ENCODE measurements around the gene RAD23B.

The RAD23B gene

DNA sequence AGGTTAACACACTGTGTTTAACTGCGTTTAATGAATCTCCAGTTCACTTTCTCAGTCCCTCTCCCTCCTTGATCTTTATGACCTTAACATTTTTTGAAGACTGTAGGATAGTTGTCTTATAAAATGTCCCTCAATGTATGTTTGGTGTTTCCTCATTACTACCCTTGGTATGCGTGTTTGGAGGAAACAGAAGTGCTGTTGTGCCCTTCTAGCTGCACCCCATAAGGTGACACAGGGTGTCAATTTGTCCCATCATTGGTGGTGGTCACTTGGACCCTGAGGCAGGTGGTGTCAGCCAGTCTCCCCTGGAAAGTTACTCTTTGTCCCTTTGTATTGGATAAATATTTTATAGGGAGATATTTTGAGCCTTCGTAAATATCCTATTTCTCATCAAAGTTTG is 52.3 kb downstream of the RAD23B start:
- DNase-seq (ENCODE audit: low read depth in 3 of 3), result no peak

DNA sequence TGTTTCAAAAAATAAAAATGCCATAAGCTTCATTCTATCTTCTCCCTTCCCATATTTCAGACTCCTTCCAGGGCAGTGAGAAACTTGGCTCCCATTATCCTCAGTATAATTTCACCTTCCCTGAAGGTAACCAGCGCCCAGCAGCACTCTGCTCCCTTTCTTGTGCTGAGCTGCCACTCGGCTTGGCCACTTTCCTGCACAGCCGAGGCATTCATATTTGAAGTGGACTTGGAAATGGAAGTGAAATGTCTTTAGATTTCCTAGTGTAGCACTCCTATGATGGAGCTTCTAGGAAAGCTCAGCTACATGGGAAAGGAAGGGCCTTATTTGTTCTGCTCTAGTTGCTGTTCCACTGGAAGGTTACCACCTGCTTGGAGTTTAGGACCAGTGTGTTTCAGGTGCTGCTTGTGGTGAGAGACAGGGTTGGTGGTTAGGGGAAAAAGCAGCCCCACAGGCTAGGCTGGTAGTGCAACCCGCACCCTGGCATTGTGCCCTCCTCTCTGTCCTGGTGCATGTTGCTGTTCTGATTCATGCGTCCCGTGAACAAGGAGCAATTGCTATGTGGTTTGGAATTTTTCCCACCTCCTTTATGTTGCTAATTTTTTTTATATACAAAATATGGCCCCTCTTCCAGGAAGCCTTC is 53.8 kb downstream of the RAD23B start:
- DNase-seq (ENCODE audit: low read depth in 3 of 3), result no peak

DNA sequence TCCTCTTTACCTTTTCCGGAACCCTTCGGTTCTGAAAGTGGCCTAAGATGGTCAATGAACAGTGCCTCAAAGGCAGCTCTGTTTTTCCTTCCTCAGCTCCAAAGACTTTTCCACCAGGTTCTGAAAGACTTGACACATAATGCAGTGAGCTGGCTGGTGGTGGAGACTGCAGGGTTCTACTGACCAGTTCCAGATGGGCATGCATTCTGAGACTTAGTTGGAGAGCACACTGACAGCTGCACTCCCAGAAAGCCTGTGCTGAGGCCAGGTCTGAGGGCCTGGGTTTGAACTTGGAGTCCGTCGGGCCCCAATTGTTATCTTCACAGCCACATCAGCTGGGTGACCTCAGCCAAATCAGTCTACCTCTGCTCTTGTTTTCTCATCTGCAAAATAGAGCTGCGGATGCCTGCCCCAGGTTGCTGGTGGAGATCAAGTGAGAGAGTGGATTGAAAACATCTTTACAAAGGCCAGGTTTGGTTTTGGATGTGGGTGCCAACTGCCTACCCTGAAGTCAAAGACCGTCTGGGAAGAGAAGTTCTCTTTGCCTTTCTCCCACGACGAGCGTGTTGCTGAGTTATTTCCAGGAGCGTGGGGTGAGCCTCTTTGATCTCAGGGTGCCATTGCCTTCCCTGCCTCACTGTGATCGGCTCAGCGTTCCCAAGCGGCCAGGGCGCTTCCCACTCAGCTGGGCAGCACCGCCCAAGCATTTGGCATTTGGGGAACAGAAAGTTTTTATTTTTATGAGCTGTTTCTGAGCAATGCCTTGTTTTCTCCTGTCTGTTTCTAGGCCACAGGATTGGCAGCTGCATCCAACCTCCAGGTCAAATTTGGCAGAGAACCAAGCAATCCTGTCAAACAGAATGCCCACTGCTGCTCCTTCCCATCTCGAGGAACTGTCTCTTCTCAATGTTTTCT is 54.9 kb downstream of the RAD23B start:
- DNase-seq (ENCODE audit: low read depth in 3 of 3), result no peak

DNA sequence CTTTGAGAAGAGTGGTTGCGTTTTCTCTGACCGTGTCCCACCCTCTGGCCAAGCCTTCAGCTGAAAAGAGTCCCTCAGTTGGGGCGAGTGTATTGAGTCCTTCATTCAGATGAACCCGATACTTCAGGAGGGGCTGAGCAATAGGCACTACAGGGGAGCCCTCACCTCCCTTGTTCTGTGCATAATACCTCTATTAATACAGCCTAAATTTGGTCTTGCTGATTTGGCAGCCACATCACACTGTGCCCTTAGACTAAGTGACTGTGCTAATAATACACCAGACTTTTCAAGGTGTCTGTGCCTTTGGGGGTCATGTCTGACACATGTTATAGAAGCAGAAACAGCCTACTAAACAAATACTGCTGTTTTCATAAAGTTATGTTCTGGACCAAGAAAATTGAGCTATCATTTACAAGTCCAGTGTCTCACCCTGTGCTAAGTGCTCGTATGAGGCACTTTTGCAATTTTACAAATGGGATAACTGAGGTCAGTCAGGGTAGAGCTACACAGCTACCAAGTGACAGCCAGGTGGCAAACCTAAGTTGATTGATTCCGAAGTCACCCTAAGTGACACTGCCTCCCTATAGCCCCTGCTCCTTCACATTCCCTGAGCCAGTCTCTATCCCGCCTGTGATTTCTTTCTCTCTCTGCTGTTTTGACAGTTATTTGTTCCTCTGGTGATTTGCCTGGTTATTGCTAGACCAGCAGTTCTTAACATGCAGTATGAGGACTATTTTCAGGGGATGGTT is 56.0 kb downstream of the RAD23B start:
- DNase-seq (ENCODE audit: low read depth in 3 of 3), result no peak

DNA sequence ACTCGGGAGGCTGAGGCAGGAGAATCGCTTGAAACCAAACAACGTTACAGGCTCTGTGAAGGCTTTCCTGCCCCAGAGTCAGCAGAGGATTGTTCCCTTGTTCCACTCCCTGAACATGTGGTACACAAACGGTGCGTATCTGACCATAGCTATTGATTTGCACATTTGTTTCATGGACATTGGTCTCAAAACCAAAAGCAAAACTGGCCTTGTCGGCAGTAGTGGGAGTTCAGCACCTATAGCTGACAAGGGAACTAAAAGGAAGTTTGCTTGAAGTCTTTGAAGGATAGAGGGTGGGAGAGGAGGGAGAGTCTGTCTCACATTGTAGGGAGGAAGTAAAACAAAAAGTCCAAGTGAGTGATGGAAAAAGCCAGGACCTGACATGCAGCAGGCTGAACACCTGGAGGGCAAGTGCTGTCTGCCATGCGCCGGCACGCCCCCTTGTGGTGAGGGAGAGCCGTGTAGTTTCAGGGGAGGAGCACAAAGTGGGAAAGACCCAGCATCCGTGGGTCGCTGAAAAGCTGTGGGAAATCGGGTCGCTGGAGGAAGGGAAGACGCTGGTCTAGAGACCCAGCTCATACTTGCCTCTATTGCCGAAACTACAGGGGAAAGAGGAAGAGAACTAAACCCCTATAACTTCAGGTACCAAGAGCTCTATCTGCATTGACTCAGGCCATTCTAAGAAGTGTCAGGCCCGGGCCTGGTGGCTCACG is 58.0 kb downstream of the RAD23B start:
- DNase-seq (ENCODE audit: low read depth in 3 of 3), result peak; percentile 63 to 75 (median 70)

DNA sequence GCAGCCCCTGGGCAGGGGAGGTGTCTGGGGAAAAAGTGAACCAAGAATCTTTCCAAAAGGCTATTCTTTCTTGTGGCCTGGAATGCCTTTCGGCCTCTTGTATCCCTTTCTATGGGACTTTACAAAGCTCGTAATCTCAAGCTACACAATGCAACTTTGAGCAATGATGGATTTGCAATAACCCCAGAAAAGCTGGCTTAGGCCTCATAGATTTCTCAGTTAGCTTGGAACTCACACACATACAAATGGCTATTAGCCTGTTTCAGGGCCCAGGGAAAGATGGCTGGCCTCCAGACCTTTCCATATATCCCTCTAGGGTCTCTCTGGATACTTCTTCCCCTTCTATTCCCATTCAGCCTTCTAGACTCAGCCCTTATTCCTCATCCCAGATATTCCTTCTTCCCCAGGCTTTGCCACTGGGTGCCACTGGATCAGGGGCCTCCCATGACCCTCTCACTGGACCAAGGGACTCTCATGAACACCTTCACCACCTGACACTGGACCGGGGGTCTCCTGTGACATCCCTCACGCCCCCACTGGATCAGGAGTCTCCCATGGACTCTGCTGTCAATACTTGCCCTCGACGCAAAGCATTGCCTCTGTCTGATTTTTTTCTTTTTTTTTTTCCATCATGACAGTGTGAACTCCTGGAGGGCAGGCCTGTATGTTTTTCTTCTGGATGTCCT is 59.5 kb downstream of the RAD23B start:
- DNase-seq (ENCODE audit: low read depth in 3 of 3), result no peak

DNA sequence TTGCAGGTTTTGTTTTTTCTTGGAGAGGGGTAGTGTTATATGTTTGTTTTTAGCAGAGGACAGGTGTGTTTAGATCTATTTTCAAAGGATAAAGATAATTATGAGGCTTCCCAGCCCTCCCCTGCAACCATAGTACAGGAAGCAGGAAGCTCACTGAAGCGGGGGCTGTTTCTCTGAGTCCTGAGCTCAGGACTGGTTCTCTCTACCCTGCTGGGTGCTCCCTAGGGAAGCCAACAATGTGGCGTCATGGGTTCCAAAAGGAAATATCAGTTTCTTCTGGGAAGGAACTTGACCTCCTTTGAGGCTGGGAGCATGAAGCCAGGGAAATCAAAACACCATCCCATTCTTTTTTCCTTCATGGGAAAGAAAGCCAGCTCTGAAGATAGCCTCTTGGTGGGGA is 62.2 kb downstream of the RAD23B start:
- DNase-seq (ENCODE audit: low read depth in 3 of 3), result no peak

DNA sequence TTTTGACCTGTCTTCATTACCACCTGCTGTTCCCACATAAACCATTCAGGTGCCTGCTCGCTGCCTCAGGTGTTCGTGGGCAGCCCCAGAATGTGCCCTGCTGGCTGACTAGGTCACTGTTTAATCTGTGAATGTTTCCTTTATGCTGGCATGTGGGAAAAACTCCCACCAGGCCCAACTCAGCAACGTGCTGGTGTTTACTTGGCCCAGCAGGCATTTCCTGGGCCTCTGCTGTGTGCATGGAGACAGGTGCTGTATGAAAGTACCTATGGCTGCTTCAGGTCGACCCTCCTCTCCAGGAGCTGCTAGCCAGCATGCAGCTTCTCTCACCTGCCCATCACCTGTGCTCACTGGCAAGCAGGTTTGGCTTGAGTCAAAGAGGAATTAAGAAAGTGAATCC is 65.8 kb downstream of the RAD23B start:
- DNase-seq (ENCODE audit: low read depth in 3 of 3), result no peak

DNA sequence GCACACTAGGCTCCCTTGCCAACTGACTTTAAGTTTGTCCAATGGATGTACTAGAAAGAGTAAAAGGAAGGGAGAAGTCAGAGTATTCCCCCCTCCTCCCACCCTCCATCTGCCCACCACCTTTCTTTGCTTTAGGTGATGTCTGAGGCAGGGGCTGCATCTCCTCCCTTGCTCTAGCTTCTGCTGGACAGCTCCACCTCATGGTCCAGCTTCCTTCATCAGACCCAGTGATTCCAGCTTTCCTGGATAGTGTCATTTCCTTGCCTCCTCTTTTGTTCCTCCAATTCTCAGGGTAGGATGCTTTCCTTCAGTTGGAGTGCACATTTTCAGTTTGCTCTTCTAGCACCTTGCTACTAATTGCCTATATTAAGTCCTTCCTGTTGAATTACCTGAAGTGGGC is 67.4 kb downstream of the RAD23B start:
- no peak for DNase-seq (ENCODE audit: low read depth in 3 of 3)

DNA sequence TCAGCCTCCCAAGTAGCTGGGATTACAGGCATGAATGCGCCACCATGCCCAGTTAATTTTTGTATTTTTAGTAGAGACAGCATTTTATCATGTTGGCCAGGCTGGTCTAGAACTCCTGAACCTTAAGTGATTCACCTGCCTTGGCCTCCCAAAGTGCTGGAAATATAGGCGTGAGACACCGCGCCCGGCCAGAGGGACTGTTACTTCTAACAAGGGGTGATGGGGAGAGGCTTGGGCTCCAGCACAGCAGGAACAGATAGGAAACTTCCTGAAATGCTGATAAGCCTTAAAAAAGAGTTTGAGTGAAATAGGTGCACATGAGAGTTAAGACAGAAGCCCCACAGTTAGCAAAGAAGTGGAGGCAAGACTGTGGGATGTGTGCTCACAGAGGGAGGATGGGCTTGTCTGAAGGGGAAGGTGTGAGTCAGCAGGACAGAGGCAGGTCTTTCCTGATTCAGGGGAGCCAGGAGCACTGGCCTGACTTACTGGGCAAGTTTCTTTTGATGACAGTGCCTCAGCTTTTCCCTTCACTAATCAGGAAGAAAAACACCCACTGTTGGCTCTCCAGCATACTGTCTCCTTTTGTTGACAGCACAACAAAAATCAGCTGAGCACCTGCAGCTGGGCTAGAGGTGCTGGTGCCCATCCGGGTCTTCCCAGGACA is 68.4 kb downstream of the RAD23B start:
- DNase-seq (ENCODE audit: low read depth in 3 of 3), result no peak

DNA sequence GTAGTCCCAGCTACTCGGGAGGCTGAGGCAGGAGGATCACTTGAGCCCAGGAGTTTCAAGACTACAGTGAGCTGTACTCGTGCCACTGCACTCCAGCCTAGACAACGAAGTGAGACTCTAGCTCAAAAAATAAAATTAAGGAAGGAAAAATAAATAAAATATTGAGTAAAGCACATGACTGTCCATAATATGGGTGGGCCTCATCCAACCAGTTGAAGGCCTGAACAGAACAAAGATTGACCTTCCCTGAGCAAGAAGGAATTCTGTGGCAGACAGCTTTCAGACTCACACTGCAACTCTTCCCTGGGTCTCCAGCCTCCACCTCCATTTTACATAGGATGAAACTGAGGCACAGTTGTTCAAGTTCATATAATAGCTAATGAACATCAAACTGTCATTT is 72.3 kb downstream of the RAD23B start:
- no peak for DNase-seq (ENCODE audit: low read depth in 3 of 3)

DNA sequence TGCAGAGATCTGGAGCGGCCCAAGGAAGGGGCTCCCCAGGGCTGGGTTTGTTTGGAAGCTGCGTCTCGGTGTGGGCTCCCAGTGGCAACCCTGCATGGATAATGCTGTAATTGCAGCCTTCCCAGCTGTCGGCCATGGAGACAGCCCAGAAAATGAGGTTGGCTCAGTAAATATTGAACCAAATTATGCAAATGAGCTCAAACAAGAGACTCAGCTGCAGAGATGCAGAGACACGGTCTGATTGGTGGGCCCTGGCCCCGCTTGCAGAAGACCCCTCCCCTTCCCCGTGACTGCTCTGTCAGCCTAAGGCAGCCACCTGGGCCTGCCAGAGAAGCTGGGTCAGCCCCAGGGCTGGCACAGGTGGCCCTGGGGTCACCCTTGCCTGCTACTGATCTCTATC is 75.9 kb downstream of the RAD23B start:
- no peak for DNase-seq (ENCODE audit: low read depth in 3 of 3)

DNA sequence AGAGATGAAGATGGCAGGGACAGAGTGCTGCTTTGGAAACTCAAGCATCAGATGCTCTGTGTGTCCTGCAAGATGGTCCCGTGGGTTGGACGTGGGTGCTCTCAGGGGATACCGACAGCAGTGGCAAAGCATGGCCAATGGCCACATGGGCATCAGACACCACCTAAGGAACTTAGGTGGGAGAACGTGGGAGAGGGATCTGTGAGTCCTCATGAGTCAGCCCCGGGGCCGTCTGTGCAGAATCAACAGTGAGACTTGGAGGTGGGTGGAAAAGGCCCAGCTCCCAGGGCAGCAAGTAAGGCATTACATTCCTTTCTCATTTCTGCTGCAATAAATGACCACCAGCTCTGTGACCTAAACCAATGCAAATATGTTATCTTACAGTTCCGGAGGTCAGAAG is 77.0 kb downstream of the RAD23B start:
- DNase-seq (ENCODE audit: low read depth in 3 of 3), result no peak

DNA sequence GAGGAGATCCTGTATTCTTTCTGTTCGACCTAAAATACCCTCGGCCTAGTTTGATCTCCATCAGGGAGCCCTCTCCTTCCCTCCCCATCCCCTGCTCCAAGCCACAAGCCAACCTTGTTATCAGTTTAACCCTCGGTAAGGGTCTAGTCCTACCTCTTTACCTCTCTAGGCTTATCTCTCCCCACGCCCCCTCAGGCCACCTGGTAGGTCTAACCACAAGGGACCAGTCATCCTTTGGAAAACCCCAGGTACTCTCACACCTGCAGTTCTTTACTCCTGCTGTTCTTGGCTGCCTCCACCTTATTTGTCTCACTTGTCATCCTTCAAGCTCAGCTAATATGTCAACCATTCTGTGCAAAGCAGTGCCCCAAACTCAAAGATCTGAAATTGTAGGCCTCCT is 78.7 kb downstream of the RAD23B start:
- DNase-seq (ENCODE audit: low read depth in 3 of 3), result no peak

DNA sequence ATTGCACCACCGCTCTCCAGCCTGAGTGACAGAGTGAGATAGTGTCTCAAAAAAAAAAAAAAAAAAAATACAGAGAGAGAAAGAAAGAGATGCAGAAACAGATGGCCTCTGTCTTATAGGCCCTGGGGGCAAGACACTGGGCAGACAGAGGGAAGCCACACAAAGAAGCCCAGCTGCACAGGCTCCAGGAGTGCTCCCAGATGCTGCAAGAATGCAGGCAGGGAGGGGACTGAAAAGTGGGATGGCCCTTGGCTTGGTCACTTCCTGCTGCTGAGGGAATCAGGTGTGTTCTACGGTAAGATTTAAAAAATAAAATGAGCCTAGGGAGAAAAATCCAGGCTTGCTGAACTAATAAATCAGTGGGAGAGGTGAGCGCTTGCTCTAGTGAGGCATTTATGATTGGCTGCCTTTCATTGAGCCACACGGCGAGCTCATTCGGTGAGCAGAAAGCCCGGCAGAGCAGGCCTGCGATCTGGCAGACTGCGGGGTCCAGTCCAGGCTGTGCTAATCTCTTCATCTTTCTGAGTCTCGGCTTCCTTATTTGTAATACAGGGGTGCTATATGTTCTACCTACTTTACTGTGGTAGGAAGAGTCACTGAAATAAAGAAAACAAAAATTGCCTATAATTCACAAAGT is 80.6 kb downstream of the RAD23B start:
- DNase-seq (ENCODE audit: low read depth in 3 of 3), result no peak

DNA sequence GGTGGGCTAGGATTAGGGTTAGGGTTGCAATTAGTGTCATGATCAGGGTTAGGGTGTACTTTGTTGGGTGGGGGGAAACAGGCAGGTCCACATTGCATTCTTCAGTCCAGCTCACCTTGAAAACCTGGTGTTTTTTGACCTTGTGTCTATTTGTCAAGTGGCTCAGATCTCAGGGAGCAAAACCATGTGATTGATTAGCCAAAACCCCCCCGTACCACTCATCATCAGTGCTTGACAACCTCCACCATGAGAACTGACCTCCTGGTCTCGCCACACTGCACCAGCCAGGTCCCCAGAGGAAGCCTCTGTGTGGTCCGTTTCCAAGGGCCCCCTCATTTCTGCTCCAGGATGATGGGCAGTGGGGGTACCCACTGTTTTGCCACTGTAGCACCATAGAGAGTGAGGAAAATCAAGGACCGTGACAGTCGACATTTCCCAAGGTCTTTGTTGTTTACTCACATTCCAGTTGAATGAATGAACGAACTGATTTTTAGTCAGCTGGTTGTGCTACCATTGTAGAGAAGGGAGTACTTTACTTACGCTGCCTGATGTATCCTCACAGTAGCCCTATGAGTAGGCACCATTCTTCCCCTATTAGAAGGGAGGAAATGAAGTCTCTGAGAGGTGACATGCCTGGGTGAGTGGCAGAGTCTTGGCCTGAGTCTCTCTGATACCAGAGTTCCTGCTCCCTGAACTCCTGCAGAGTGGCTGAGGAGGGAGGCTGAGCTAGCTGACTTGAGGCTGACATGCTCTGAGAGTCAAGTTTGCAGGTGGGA is 84.8 kb downstream of the RAD23B start:
- no peak for DNase-seq (ENCODE audit: low read depth in 3 of 3)

DNA sequence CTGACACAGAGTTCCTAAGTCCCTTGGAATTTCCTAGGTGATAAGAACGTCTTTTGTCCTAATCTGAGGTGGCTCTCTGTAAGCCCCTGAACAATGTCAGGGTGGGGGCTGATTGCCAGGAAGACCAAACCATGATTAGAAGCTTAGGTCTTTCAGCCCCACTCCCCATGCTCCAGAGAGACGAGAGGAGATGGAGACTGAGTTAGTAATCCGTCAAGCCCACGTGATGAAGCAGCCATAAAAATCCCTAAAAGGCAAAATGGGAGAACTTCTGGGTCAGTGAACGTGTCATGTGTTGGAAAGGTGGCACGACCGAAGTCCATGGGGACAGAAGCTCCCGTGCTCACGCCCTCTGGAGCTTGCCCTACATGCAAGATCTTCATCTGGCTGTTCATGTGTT is 85.6 kb downstream of the RAD23B start:
- no peak for DNase-seq (ENCODE audit: low read depth in 3 of 3)

DNA sequence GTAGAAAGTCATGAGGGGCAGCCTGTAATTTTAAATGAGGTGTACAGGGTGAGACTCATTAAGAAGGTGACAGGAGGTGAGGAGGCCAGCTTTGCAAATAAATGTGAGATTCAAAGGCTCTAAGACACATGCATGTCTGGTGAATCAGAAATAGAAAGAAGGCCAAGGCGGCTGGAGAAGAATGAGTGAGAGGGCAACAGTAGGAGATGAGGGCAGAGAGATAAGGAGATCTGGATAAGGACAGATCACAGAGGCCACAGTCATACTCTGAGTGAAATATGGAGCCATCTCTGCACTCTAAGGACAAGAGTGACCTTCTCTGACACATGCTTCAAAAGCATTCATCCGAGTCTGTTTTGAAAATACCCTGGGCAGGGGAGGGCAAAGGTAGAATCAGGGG is 90.7 kb downstream of the RAD23B start:
- DNase-seq (ENCODE audit: low read depth in 3 of 3), result no peak

DNA sequence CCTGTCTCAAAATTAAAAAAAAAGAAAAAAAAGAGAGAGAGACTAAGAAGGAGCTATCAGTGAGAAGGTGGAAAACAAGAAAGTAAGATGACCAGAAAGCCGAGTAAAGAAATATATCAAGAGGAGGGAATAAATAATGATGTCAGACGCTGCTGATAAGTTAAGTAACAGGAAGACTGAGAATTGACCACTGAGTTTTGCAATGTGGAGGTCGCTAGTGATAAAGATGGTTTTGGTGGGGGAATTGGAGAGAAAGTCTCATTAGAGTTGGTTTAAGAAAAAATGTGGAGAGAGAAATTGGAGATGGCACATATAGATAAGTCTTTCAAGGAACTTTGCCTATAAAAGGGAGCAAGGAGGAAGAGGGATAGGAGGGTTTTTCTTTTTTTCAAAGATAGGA is 91.9 kb downstream of the RAD23B start:
- no peak for DNase-seq (ENCODE audit: low read depth in 3 of 3)
